HCT116 (cell line): ENCODE data around the gene EDN2.

ENCODE experiments used
- ATF3 ChIP-seq: IDR thresholded peaks from 2 replicates; pipeline ENCODE4 v1.6.1; 2012
- CTCF ChIP-seq, 3 experiments: fragments of 200-600 bp in 1 of 3; sonication (generic) in 1 of 3; IDR thresholded peaks in 2 of 3; conservative IDR thresholded peaks in 1 of 3; 2 replicates each; pipeline ENCODE4 v1.5.1; 2012 to 2017; ENCODE audit warnings: low read depth in 2 of 3, low read length in 2 of 3, antibody characterized with exemption in 1 of 3, borderline replicate concordance in 1 of 3, control low read depth in 1 of 3, mild to moderate bottlenecking in 1 of 3, mixed read lengths in 1 of 3, mixed run types in 1 of 3, moderate library complexity in 1 of 3; ENCODE audit not compliant: insufficient read depth in 1 of 3
- EGR1 ChIP-seq: IDR thresholded peaks from 2 replicates; pipeline ENCODE4 v1.6.1; 2012; ENCODE audit warnings: low read depth
- EZH2 ChIP-seq: fragments of 200-600 bp; sonication (generic); IDR thresholded peaks from 2 replicates; pipeline ENCODE4 v1.6.1; 2017; ENCODE audit warnings: antibody characterized with exemption, mixed run types
- MAX ChIP-seq: IDR thresholded peaks from 2 replicates; pipeline ENCODE4 v1.6.1; 2012
- POLR2A ChIP-seq: IDR thresholded peaks from 2 replicates; pipeline ENCODE4 v1.7.0; 2011; ENCODE audit warnings: borderline replicate concordance; ENCODE audit not compliant: insufficient read depth, insufficient read length; ENCODE audit errors: extremely low read depth
- POLR2AphosphoS5 ChIP-seq: IDR thresholded peaks from 2 replicates; pipeline ENCODE4 v1.6.1; 2011; ENCODE audit warnings: mild to moderate bottlenecking, low read depth, low read length, moderate library complexity
- SP1 ChIP-seq: IDR thresholded peaks from 2 replicates; pipeline ENCODE4 v1.6.1; 2012; ENCODE audit warnings: low read depth
- TCF7L2 ChIP-seq: IDR thresholded peaks from 2 replicates; pipeline ENCODE4 v1.7.0; 2011; ENCODE audit warnings: borderline replicate concordance, inconsistent platforms; ENCODE audit not compliant: insufficient read depth, insufficient read length; ENCODE audit errors: extremely low read depth
- ZNF274 ChIP-seq: fragments of 200-500 bp; sonication (Bioruptor generic); IDR thresholded peaks from 2 replicates; pipeline ENCODE4 v1.6.1; 2014; ENCODE audit warnings: mild to moderate bottlenecking, low read depth, low read length, inconsistent platforms

- TF ChIP-seq CTCF (IDR thresholded peaks at IDR 0.05 in 2 of 3, conservative IDR thresholded peaks at IDR 0.05 in 1 of 3; ENCODE audit: borderline replicate concordance in 1 of 3, insufficient read depth in 1 of 3, low read depth in 2 of 3, low read length in 2 of 3) = no peak
- TF ChIP-seq ZNF274 = no peak
- no peak for TF ChIP-seq SP1
- no peak for TF ChIP-seq ATF3
- no peak for TF ChIP-seq POLR2AphosphoS5
- TF ChIP-seq POLR2A = no peak
- no peak for TF ChIP-seq EZH2
- TF ChIP-seq TCF7L2 = no peak
- no peak for TF ChIP-seq MAX
- TF ChIP-seq EGR1 = no peak
These were observed 52.8 kb downstream of the EDN2 start for GRCh38 chr1:41431490-41432350.
